Activated CD4-positive, alpha-beta T cell treated with anti-CD3 and anti-CD28 coated beads, Interleukin-2, amount 10 ng/mL, durations not matched to agents 7 days and 5 days (primary cell): ENCODE data around the gene HS3ST1. TPM values are rescaled to one million over a fixed set of nuclear protein-coding genes. Genes with fewer than 3 reads are reported as not detected.
A peak's percentile ranks its signal among the peaks of the same experiment; 100 is the strongest.

Experiments used
- CTCF ChIA-PET: fragments of 350-600 bp; sonication (Branson Sonifier 250); formaldehyde crosslinking; loops from one replicate; lab custom pipeline; 2021; ENCODE audit warnings: antibody characterized with exemption; lab: Charles Lee
- POLR2A ChIA-PET: fragments of 350-600 bp; sonication (Branson Sonifier 250); formaldehyde crosslinking; loops from one replicate; lab custom pipeline; 2021; ENCODE audit warnings: antibody characterized with exemption; lab: Charles Lee
- DNase-seq: peaks from one replicate; pipeline ENCODE4 v3.0.0-alpha.2; 2020
- H3K27ac Mint-ChIP-seq: one replicate; pipeline ENCODE4 v1.8.0; 2021; ENCODE audit warnings: mild to moderate bottlenecking, moderate library complexity, mixed read lengths
- H3K27me3 Mint-ChIP-seq: one replicate; pipeline ENCODE4 v1.8.0; 2021; ENCODE audit warnings: mixed read lengths
- H3K36me3 Mint-ChIP-seq: one replicate; pipeline ENCODE4 v1.8.0; 2021; ENCODE audit warnings: low read depth, mixed read lengths
- H3K4me1 Mint-ChIP-seq: one replicate; pipeline ENCODE4 v1.8.0; 2021; ENCODE audit warnings: mixed read lengths
- H3K4me3 Mint-ChIP-seq: one replicate; pipeline ENCODE4 v1.8.0; 2021; ENCODE audit warnings: mild to moderate bottlenecking, moderate library complexity, mixed read lengths
- H3K9me3 Mint-ChIP-seq: one replicate; pipeline ENCODE4 v1.8.0; 2021; ENCODE audit warnings: mixed read lengths
- total RNA-seq, 2 experiments: library from RNA; stranded (reverse); gene quantifications; one replicate each; pipeline ENCODE4 v1.2.3, GENCODE V29; 2021

The HS3ST1 gene
- total RNA-seq = not detected

DNA sequence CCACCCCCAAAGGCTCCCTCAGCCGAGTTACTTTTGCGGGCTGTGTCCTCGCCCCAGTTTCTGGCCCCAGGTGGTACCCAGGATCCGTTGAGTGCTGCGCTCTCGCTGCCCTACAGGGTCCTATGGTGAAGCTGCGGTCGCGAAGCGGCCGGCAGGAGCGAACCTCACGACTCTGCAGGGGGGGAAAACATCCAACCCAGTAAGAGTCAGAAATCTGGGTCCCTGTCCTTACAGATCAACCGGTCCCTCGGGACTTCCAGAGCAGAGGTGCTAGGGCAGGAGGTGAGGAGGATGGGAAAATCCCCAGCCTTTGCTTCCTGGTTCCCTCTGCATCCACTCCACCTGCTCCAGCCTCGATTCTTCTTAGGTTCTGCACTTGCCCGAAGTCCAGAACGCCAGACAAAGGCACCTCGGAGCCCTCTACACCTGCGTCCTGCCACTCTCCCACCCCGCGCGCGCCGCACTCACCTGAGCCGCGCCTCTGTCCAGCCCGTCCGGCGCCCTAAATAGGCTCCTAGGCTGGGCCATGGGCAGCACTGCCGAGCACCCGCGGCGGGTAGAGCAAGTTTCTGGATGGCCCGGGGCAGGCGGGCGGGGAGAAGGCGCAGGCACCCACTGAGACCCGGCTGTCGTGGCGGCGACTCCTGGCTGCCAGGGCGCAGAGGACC lies at the start of gene HS3ST1:
Gene HS3ST1 (minus strand): TSS at position 664 of the 668 bp plus-strand sequence. CDS start 28,889 bp downstream, outside the sequence.
- no peak for DNase-seq
- H3K27ac Mint-ChIP-seq = no peak within 1 kb of the TSS
- peaks cover 52% of the 10 kb centered on the region for H3K27me3 Mint-ChIP-seq
- ChIA-PET POLR2A (no interaction called here), CTCF (interaction anchor here (1.1 kb wide), 1 partner anchor 19 kb away, joined by 4 read pairs; no protein-coding TSS in a partner anchor)
- peaks cover 17% of the 10 kb centered on the region for H3K4me1 Mint-ChIP-seq
- no peaks in the 10 kb centered on the region for H3K9me3 Mint-ChIP-seq
- no peaks in the 10 kb centered on the region for H3K36me3 Mint-ChIP-seq
- peak within 1 kb of the TSS; percentile 55 for H3K4me3 Mint-ChIP-seq

DNA sequence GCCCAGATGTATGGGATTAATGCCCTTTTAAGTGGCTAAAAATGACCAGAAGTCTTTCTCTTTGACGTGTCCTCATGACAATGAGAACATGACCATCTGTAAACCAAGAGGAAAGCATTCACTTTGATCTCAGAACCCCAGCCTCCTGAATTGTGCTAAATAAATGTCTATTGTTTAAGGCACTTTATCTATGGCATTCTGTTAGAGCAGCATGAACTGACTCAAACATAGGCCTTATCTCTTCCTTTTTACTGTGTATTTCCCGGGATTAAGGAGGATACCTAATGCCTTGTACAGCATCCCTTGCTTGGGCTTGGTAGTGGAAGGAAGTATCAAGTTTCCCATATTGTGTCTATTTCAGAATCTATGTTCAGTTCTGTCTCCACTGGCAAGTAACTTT lies 47.2 kb upstream of the HS3ST1 start:
- Mint-ChIP-seq H3K9me3 (peaks cover 18% of the 10 kb centered on the region), H3K36me3 (peaks cover 10% of the 10 kb centered on the region), H3K27ac (no peak overlapping the region), H3K27me3 (no peaks in the 10 kb centered on the region), H3K4me1 (peaks cover 19% of the 10 kb centered on the region), H3K4me3 (no peak overlapping the region)
- POLR2A ChIA-PET = no interaction called here
- no peak for DNase-seq
- CTCF ChIA-PET = no interaction called here

DNA sequence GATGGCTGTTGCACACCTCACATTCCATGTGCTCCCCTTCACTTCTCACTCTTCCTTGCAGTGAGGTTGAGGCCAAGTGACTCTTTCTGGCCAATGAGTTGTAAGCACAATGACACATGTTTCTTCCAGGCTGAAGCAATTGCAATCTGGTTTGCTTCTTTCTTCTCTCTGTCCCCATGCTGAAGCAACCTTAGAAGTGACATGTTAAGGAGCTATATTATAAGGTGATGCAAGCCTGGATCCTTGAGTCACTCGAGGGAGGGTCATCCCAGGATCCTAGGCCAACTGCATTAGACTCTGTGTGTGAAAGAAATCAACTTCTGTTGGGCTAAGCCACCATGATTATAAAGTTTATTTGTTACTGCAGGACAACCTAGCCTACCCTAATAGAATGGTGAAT lies 45.5 kb upstream of the HS3ST1 start:
- CTCF ChIA-PET = interaction anchor here (1.6 kb wide), 1 partner anchor 9 kb away, joined by 4 read pairs; no protein-coding TSS in a partner anchor
- DNase-seq = no peak
- peaks cover 31% of the 10 kb centered on the region for H3K4me1 Mint-ChIP-seq
- no peak overlapping the region for H3K4me3 Mint-ChIP-seq
- H3K9me3 Mint-ChIP-seq = peaks cover 15% of the 10 kb centered on the region
- peaks cover 13% of the 10 kb centered on the region for H3K36me3 Mint-ChIP-seq
- H3K27me3 Mint-ChIP-seq = no peaks in the 10 kb centered on the region
- POLR2A ChIA-PET = no interaction called here
- H3K27ac Mint-ChIP-seq = no peak overlapping the region

DNA sequence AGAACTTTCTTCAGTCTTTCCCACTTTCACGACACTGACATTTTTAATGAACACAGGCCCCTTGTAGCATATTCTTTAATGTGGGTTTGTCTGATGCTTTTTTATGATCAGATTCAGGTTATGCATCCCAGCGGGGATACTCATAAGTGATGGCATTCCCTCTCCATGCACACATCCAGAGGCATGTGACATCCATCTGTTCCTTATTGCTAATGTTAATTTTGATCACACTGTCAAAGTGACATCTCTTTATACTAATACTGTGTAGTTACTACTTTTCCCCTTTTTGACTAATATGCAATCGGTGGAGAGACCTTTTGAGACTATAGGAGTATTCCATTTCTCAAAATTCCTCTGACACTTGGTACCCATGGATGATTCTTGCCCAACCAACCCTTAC lies 43.8 kb upstream of the HS3ST1 start:
- no peak for DNase-seq
- H3K27me3 Mint-ChIP-seq = no peaks in the 10 kb centered on the region
- ChIA-PET POLR2A (no interaction called here), CTCF (interaction anchor here (2.4 kb wide), 1 partner anchor 9 kb away, joined by 7 read pairs; no protein-coding TSS in a partner anchor)
- H3K27ac Mint-ChIP-seq = peak overlapping the region; percentile 79
- H3K4me3 Mint-ChIP-seq = peak overlapping the region; percentile 12
- H3K4me1 Mint-ChIP-seq = peaks cover 37% of the 10 kb centered on the region
- peaks cover 13% of the 10 kb centered on the region for H3K36me3 Mint-ChIP-seq
- H3K9me3 Mint-ChIP-seq = peaks cover 11% of the 10 kb centered on the region

DNA sequence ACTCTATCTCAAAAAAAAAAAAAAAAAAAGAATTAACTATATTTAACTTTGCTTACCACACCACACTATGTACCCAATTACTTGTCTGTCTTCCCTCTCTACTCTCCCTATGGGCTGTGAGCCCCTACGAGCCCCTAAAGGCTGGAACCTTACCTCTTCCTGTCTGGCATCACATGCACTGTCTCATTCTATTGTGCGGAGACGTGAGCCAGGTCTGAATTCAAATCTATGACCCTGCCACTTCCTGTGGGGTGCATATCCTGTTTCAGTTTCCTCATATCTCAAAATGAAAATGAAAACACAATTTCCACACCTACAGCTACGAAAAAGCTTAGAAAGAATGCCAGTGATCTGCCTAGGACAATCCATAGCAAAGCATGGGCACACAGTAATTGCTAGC lies 42.9 kb upstream of the HS3ST1 start:
- Mint-ChIP-seq H3K4me3 (peak overlapping the region; percentile 69), H3K9me3 (peaks cover 8% of the 10 kb centered on the region), H3K27me3 (no peaks in the 10 kb centered on the region), H3K4me1 (peaks cover 40% of the 10 kb centered on the region), H3K27ac (peak overlapping the region; percentile 96), H3K36me3 (peaks cover 13% of the 10 kb centered on the region)
- peak; percentile 79 for DNase-seq
- CTCF ChIA-PET = interaction anchor here (0.9 to 2.4 kb wide), 2 partner anchors 10 to 13 kb away, joined by 3 to 7 read pairs; no protein-coding TSS in a partner anchor
- POLR2A ChIA-PET = interaction anchor here (0.6 kb wide), 1 partner anchor 57 kb away, joined by 3 read pairs; no protein-coding TSS in a partner anchor

DNA sequence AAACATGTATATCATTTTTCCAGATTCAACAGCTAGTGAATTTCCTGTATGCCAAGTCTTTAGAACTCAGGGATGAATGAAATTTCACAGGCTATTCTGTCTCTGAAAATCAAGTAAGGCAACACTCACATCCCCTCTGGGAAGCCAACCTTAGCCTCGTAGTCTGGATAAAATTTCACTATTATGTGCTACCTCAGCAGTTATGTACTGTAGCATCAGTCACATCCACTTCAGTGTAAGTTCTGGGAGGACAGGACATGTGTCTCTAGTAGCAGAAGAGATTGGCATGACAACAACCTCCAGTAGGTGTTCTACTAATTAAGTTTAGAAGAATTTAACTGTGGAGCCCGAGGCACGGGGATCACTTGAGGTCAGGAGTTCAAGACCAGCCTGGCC lies 42.4 kb upstream of the HS3ST1 start:
- Mint-ChIP-seq H3K4me3 (peak overlapping the region; percentile 8), H3K9me3 (peaks cover 8% of the 10 kb centered on the region), H3K4me1 (peaks cover 40% of the 10 kb centered on the region), H3K27me3 (no peaks in the 10 kb centered on the region), H3K27ac (peak overlapping the region; percentile 96), H3K36me3 (peaks cover 13% of the 10 kb centered on the region)
- ChIA-PET CTCF (interaction anchor here (0.9 to 2.4 kb wide), 2 partner anchors 10 to 14 kb away, joined by 3 to 7 read pairs; no protein-coding TSS in a partner anchor), POLR2A (no interaction called here)
- DNase-seq = no peak

DNA sequence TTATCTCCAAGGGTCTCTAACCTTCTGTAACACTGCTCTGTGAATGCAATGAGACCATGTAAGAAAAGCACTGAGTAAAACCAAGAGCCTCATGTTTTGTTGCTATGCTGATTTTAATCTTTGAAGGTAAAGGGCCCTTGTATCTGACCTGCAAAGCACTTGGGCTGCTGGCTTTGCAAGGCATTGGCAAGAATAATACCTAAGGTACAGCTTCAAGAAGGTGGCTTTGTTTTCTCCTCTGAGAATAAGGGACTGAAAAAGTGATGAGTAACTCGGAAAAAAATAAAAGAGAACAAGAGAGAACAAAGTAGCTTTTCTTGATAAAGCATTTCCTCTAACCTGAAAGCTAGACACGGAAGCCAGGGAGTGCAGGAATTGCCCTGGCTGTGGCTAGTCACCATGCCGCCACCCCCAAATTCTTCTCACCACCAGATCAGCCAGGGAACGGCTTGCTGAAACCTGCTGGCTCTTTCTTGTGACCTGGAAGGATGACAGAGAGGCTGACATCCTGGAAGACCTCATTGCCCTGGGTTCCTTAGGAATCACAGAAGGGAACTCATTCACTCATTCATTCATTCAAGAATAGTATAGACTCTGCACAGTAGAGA lies 41.8 kb upstream of the HS3ST1 start:
- peak overlapping the region; percentile 8 for H3K4me3 Mint-ChIP-seq

DNA sequence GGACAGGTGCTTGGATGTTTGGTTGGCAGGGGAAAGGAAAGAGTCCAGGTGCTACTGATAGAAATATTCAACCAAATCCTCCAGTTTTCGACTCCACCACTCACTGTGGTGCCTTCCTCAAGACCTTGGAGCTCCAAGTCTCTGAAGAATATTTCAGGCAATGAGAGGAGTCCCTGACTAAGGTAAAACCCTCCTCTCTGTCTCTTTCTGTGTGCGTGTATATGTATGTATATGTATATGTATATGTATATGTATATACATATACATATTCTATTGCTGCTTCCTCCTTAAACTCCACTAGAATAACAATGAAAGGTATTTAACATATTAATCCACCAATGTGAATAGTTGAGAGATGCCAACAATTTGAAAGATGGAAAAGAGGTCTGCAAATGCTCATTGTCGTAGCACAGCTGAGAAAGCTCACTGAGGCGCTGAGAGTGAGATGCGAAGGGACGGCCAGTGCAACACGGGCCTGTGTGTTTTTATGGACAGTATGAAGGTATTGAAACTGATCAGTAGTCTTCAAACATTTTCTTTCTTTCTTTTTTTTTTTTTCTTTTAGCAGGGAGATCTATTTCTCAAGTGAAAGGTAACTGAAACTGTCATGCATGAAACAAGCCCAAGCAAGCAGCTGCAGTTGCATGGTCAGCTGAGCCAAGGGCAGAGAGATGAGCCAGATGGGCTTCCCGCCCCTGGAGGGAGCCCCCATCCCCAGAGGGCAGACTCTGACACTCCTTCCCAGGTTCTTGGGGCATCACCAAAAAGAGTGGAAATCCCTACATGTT lies 41.1 kb upstream of the HS3ST1 start:
- Mint-ChIP-seq H3K9me3 (peaks cover 8% of the 10 kb centered on the region), H3K4me3 (no peak overlapping the region), H3K36me3 (peaks cover 13% of the 10 kb centered on the region), H3K27ac (peak overlapping the region; percentile 96), H3K4me1 (peaks cover 40% of the 10 kb centered on the region), H3K27me3 (no peaks in the 10 kb centered on the region)
- CTCF ChIA-PET = interaction anchor here (0.6 to 2.4 kb wide), 2 partner anchors 11 to 24 kb away, joined by 3 to 7 read pairs; no protein-coding TSS in a partner anchor
- no peak for DNase-seq
- POLR2A ChIA-PET = no interaction called here

More for the DNA sequence above, 41.8 kb upstream of the HS3ST1 start:
- Mint-ChIP-seq H3K9me3 (peaks cover 8% of the 10 kb centered on the region), H3K4me1 (peaks cover 40% of the 10 kb centered on the region), H3K27me3 (no peaks in the 10 kb centered on the region), H3K27ac (peak overlapping the region; percentile 96), H3K36me3 (peaks cover 13% of the 10 kb centered on the region)
- ChIA-PET POLR2A (no interaction called here), CTCF (interaction anchor here (2.4 kb wide), 1 partner anchor 11 kb away, joined by 7 read pairs; no protein-coding TSS in a partner anchor)
- no peak for DNase-seq

DNA sequence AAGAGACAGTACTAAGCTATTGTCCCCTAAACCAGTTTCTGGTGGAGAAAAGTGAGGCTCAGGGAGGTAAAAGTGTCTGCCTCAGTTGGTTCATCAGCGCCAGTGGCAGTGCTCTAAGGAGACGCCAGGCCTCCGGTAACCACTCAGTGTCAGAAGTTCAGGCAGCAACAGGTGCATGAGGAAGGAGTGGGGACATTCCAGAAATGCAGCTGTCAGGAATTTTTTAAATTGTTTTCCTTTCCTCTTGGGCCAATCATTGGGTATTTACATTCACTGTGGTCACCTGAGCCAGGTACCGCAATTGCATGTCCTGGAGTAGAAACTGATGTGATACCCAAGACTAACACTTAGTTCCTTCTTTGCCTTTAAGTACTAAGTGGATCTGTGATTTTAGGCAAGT lies 40.2 kb upstream of the HS3ST1 start:
- Mint-ChIP-seq H3K4me3 (no peak overlapping the region), H3K27ac (no peak overlapping the region), H3K36me3 (peaks cover 11% of the 10 kb centered on the region), H3K4me1 (peaks cover 40% of the 10 kb centered on the region), H3K27me3 (no peaks in the 10 kb centered on the region), H3K9me3 (peaks cover 6% of the 10 kb centered on the region)
- CTCF ChIA-PET = interaction anchor here (1.1 kb wide), 1 partner anchor 21 kb away, joined by 3 read pairs; no protein-coding TSS in a partner anchor
- DNase-seq = no peak
- POLR2A ChIA-PET = no interaction called here

DNA sequence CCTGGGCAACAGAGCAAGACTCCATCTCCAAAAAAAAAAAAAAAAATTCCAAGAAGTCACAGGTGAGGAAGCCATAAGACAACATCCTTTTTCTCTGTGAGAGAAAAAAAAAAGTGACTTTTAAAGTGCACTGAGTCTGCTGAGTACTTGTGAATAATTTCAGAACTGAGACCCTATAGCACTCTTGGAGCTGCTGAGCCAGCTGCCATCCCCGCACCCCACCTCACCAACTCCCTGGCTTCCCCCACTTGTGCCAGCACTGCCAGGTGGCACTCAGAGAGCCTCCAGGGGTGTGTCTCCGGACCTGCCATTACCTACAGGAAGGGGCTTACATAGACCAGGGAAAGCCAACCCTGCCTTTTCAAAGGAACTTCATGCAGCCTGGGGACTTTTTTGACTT lies 39.2 kb upstream of the HS3ST1 start:
- ChIA-PET POLR2A (no interaction called here), CTCF (interaction anchor here (0.7 to 1.1 kb wide), 2 partner anchors 20 to 27 kb away, joined by 3 read pairs; no protein-coding TSS in a partner anchor)
- Mint-ChIP-seq H3K4me3 (no peak overlapping the region), H3K27me3 (no peaks in the 10 kb centered on the region), H3K27ac (no peak overlapping the region), H3K9me3 (peaks cover 6% of the 10 kb centered on the region), H3K4me1 (peaks cover 35% of the 10 kb centered on the region), H3K36me3 (peaks cover 11% of the 10 kb centered on the region)
- no peak for DNase-seq

DNA sequence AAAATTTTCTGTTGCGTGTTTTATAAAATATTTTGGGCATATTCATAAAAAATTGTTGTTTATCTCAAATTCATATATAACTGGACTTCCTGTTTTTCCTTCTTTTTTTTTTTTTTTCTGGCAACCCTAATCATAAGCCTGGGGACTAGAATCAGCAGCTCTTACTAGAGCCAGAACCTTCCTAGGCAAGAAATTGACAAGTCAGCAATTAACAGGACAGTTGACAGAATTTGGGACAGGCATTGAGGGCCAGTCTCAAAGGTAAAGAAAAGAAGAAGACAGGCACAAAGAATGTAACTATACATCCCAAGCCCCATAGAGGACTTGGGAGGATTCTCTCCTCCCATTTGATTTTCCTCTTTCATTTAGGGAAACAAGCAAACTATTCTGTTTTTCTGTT lies 35.0 kb upstream of the HS3ST1 start:
- no peak overlapping the region for H3K4me3 Mint-ChIP-seq
- no peaks in the 10 kb centered on the region for H3K36me3 Mint-ChIP-seq
- POLR2A ChIA-PET = no interaction called here
- H3K27me3 Mint-ChIP-seq = peaks cover 6% of the 10 kb centered on the region
- CTCF ChIA-PET = no interaction called here
- H3K9me3 Mint-ChIP-seq = peaks cover 18% of the 10 kb centered on the region
- H3K27ac Mint-ChIP-seq = no peak overlapping the region
- DNase-seq = no peak
- H3K4me1 Mint-ChIP-seq = peaks cover 9% of the 10 kb centered on the region

DNA sequence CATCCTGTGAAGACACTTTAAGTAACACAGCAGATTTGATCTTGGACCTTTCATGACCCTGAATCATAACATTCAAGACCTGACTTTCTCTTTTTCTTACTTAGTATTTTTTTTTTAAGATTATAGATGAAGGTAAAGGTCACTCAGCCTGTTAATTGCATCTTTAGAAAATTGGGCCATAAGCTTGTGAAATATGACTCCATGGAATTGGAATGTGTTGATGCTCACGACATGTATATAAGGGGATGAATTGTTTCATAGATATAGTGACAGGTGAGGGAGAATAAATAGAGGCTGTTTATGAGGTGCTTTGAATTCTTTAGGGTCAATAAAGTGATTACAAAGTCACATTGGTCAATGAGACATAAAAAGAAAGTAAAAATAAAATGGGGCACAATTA lies 27.7 kb upstream of the HS3ST1 start:
- H3K27me3 Mint-ChIP-seq = peaks cover 1% of the 10 kb centered on the region
- no peak overlapping the region for H3K4me3 Mint-ChIP-seq
- H3K9me3 Mint-ChIP-seq = peaks cover 16% of the 10 kb centered on the region
- H3K36me3 Mint-ChIP-seq = no peaks in the 10 kb centered on the region
- peaks cover 3% of the 10 kb centered on the region for H3K4me1 Mint-ChIP-seq
- no peak for DNase-seq
- ChIA-PET CTCF (interaction anchor here (0.6 kb wide), 1 partner anchor 26 kb away, joined by 3 read pairs; no protein-coding TSS in a partner anchor), POLR2A (no interaction called here)
- H3K27ac Mint-ChIP-seq = no peak overlapping the region
